ENCODE data around the gene BMPR1A.

GRCh38 chr10:86726677-86726999 is 29.8 kb upstream of the BMPR1A start:
- no peak for TF ChIP-seq CTCF (conservative IDR thresholded peaks at IDR 0.05; ENCODE audit: low read length)
- no peak for TF ChIP-seq EZH2phosphoT487 (IDR thresholded peaks at IDR 0.05; ENCODE audit: borderline replicate concordance, low read depth, low read length)

All from OCI-LY7 (cell line).